ENCODE measurements around the gene ARHGAP23.

ARHGAP23 gene

GRCh38 chr17:38427160-38427949 is 909 bp upstream of the ARHGAP23 start:
- TF ChIP-seq EP300 (IDR thresholded peaks at IDR 0.05; ENCODE audit: borderline replicate concordance) (no peak), MAX (IDR thresholded peaks at IDR 0.05) (no peak), EGR1 (IDR thresholded peaks at IDR 0.05) (no peak), CEBPB (IDR thresholded peaks at IDR 0.05) (no peak), RAD21 (IDR thresholded peaks at IDR 0.05; ENCODE audit: low read depth) (no peak), ZBTB7A (IDR thresholded peaks at IDR 0.05; ENCODE audit: low read depth) (no peak), TAF1 (IDR thresholded peaks at IDR 0.05; ENCODE audit: low read depth) (no peak), TEAD4 (IDR thresholded peaks at IDR 0.05) (no peak), NFIC (IDR thresholded peaks at IDR 0.05) (no peak), REST (IDR thresholded peaks at IDR 0.05; ENCODE audit: low read depth) (no peak), TCF12 (IDR thresholded peaks at IDR 0.05; ENCODE audit: low read depth) (no peak), FOXM1 (IDR thresholded peaks at IDR 0.05; ENCODE audit: borderline replicate concordance, low read depth) (no peak)

GRCh38 chr17:38428643-38429371 is 543 bp downstream of the ARHGAP23 start:
- no peak for TF ChIP-seq REST (IDR thresholded peaks at IDR 0.05; ENCODE audit: low read depth)
- TF ChIP-seq ZBTB7A (IDR thresholded peaks at IDR 0.05; ENCODE audit: low read depth) = peak; percentile 98
- 0 out of 2 replicates have a peak, but pooled peaks have one; percentile 36 for TF ChIP-seq FOXM1 (IDR thresholded peaks at IDR 0.05; ENCODE audit: borderline replicate concordance, low read depth)
- TF ChIP-seq MAX (IDR thresholded peaks at IDR 0.05) = peak; percentile 24; the same call in 1 of the 2 replicates
- TF ChIP-seq USF1 (IDR thresholded peaks at IDR 0.05) = no peak
- TF ChIP-seq NFIC (IDR thresholded peaks at IDR 0.05) = peak; percentile 30; the same call in 1 of the 2 replicates
- no peak for TF ChIP-seq CREB1 (IDR thresholded peaks at IDR 0.05; ENCODE audit: low read depth)
- TF ChIP-seq TCF12 (IDR thresholded peaks at IDR 0.05; ENCODE audit: low read depth) = peak; percentile 87
- TF ChIP-seq EP300 (IDR thresholded peaks at IDR 0.05; ENCODE audit: borderline replicate concordance) = peak; percentile 25; the same call in 1 of the 2 replicates
- no peak; the same call in 1 of the 2 replicates for TF ChIP-seq TEAD4 (IDR thresholded peaks at IDR 0.05)
- peak; percentile 16; the same call in 1 of the 2 replicates for TF ChIP-seq TAF1 (IDR thresholded peaks at IDR 0.05; ENCODE audit: low read depth)
- TF ChIP-seq YY1 (IDR thresholded peaks at IDR 0.05; ENCODE audit: low read depth) = no peak
- no peak for TF ChIP-seq CEBPB (IDR thresholded peaks at IDR 0.05)
- TF ChIP-seq EGR1 (IDR thresholded peaks at IDR 0.05) = peak; percentile 49; the same call in 1 of the 2 replicates
- TF ChIP-seq RAD21 (IDR thresholded peaks at IDR 0.05; ENCODE audit: low read depth) = no peak

- TF ChIP-seq MAX (IDR thresholded peaks at IDR 0.05) (no peak), ZBTB7A (IDR thresholded peaks at IDR 0.05; ENCODE audit: low read depth) (no peak), USF1 (IDR thresholded peaks at IDR 0.05) (no peak), EGR1 (IDR thresholded peaks at IDR 0.05) (no peak), EP300 (IDR thresholded peaks at IDR 0.05; ENCODE audit: borderline replicate concordance) (no peak), TCF12 (IDR thresholded peaks at IDR 0.05; ENCODE audit: low read depth) (no peak), TEAD4 (IDR thresholded peaks at IDR 0.05) (no peak), NFIC (IDR thresholded peaks at IDR 0.05) (no peak), REST (IDR thresholded peaks at IDR 0.05; ENCODE audit: low read depth) (no peak), RAD21 (IDR thresholded peaks at IDR 0.05; ENCODE audit: low read depth) (no peak), CREB1 (IDR thresholded peaks at IDR 0.05; ENCODE audit: low read depth) (no peak), CEBPB (IDR thresholded peaks at IDR 0.05) (no peak), TAF1 (IDR thresholded peaks at IDR 0.05; ENCODE audit: low read depth) (no peak), FOXM1 (IDR thresholded peaks at IDR 0.05; ENCODE audit: borderline replicate concordance, low read depth) (no peak), YY1 (IDR thresholded peaks at IDR 0.05; ENCODE audit: low read depth) (no peak)
These were observed 1.3 kb downstream of the ARHGAP23 start for GRCh38 chr17:38429476-38430100.
